Trophoblast cell (in vitro differentiated cells and primary cell): ENCODE results near the gene LRRC74B.
"Not testable (repeated sequence)": the region's sequence is repeated elsewhere in the genome, so short reads cannot be mapped to it uniquely, and the experiment has no call there.

Experiments used
- DNase-seq, 2 donors: peaks; one replicate each; pipeline ENCODE4 v3.0.0-alpha.2; 2016
- H2AFZ ChIP-seq: 2 replicates; pipeline ENCODE4 v1.6.1; 2013; ENCODE audit warnings: low read length, moderate library complexity, mild to moderate bottlenecking; ENCODE audit not compliant: insufficient read depth, poor library complexity
- H2AK5ac ChIP-seq: 2 replicates; pipeline ENCODE4 v1.6.1; 2013; ENCODE audit warnings: mild to moderate bottlenecking, low read length
- H2BK120ac ChIP-seq: 2 replicates; pipeline ENCODE4 v1.6.1; 2013; ENCODE audit warnings: low read length, mild to moderate bottlenecking, moderate library complexity; ENCODE audit not compliant: insufficient read depth, poor library complexity
- H2BK12ac ChIP-seq: 2 replicates; pipeline ENCODE4 v1.6.1; 2013; ENCODE audit warnings: mild to moderate bottlenecking, low read length, moderate library complexity
- H2BK5ac ChIP-seq: 2 replicates; pipeline ENCODE4 v1.6.1; 2013; ENCODE audit warnings: low read length, low read depth, moderate library complexity, mild to moderate bottlenecking; ENCODE audit not compliant: poor library complexity
- H3K14ac ChIP-seq: 2 replicates; pipeline ENCODE4 v1.6.1; 2013; ENCODE audit warnings: mild to moderate bottlenecking, low read length
- H3K18ac ChIP-seq: 2 replicates; pipeline ENCODE4 v1.6.1; 2013; ENCODE audit warnings: mild to moderate bottlenecking, low read length
- H3K23ac ChIP-seq: 2 replicates; pipeline ENCODE4 v1.6.1; 2013; ENCODE audit warnings: low read length
- H3K27ac ChIP-seq: 2 replicates; pipeline ENCODE4 v1.5.1; 2013; ENCODE audit warnings: low read depth, mild to moderate bottlenecking, inconsistent platforms, low read length, moderate library complexity
- H3K27me3 ChIP-seq: 2 replicates; pipeline ENCODE4 v1.6.1; 2013; ENCODE audit warnings: inconsistent platforms, mild to moderate bottlenecking, low read length, moderate library complexity; ENCODE audit not compliant: insufficient read depth
- H3K36me3 ChIP-seq, 2 experiments: 1 replicate in 1 of 2; 2 replicates in 1 of 2; pipeline ENCODE4 v1.6.1; 2013; ENCODE audit warnings: low read length in 2 of 2, mild to moderate bottlenecking in 2 of 2, moderate library complexity in 1 of 2; ENCODE audit not compliant: insufficient read depth in 2 of 2, control insufficient read depth in 1 of 2
- H3K4ac ChIP-seq: 2 replicates; pipeline ENCODE4 v1.6.1; 2013; ENCODE audit warnings: low read depth, mild to moderate bottlenecking, low read length, moderate library complexity
- H3K4me1 ChIP-seq, 2 experiments: 1 replicate in 1 of 2; 2 replicates in 1 of 2; pipeline ENCODE4 v1.6.1; 2013; ENCODE audit warnings: low read length in 2 of 2, mild to moderate bottlenecking in 2 of 2, moderate library complexity in 1 of 2; ENCODE audit not compliant: insufficient read depth in 2 of 2, control insufficient read depth in 1 of 2
- H3K4me2 ChIP-seq: 2 replicates; pipeline ENCODE4 v1.6.1; 2013; ENCODE audit warnings: inconsistent platforms, mild to moderate bottlenecking, low read length, moderate library complexity
- H3K4me3 ChIP-seq: 2 replicates; pipeline ENCODE4 v1.5.1; 2013; ENCODE audit warnings: mild to moderate bottlenecking, low read depth, low read length, inconsistent platforms
- H3K79me1 ChIP-seq: one replicate; pipeline ENCODE4 v1.6.1; 2013; ENCODE audit warnings: low read length
- H3K79me2 ChIP-seq: 2 replicates; pipeline ENCODE4 v1.6.1; 2013; ENCODE audit warnings: low read length, mild to moderate bottlenecking; ENCODE audit not compliant: control insufficient read depth, insufficient read depth, poor library complexity
- H3K9ac ChIP-seq: 2 replicates; pipeline ENCODE4 v1.6.1; 2013; ENCODE audit warnings: mild to moderate bottlenecking, low read length
- H3K9me3 ChIP-seq: 2 replicates; pipeline ENCODE4 v1.6.1; 2013; ENCODE audit warnings: low read depth, mild to moderate bottlenecking, control low read depth, inconsistent platforms, low read length; ENCODE audit not compliant: insufficient read depth
- H4K12ac ChIP-seq: 2 replicates; pipeline ENCODE4 v1.6.1; 2013; ENCODE audit warnings: low read depth, mild to moderate bottlenecking, low read length, moderate library complexity
- H4K8ac ChIP-seq: 2 replicates; pipeline ENCODE4 v1.6.1; 2013; ENCODE audit warnings: low read depth, mild to moderate bottlenecking, low read length, moderate library complexity
- H4K91ac ChIP-seq: one replicate; pipeline ENCODE4 v1.6.1; 2013; ENCODE audit warnings: low read depth, mild to moderate bottlenecking, low read length, moderate library complexity
- WGBS: extraction: QIAGEN DNeasy Blood & Tissue Kit; methylation state at CpG from one replicate; pipeline ENCODE4 v1.1.7; 2013; ENCODE audit warnings: missing lambda C conversion rate; ENCODE audit not compliant: insufficient read length, insufficient coverage; ENCODE audit errors: extremely low coverage; 5-methylcytosine and 5-hydroxymethylcytosine counted together

LRRC74B gene

DNA sequence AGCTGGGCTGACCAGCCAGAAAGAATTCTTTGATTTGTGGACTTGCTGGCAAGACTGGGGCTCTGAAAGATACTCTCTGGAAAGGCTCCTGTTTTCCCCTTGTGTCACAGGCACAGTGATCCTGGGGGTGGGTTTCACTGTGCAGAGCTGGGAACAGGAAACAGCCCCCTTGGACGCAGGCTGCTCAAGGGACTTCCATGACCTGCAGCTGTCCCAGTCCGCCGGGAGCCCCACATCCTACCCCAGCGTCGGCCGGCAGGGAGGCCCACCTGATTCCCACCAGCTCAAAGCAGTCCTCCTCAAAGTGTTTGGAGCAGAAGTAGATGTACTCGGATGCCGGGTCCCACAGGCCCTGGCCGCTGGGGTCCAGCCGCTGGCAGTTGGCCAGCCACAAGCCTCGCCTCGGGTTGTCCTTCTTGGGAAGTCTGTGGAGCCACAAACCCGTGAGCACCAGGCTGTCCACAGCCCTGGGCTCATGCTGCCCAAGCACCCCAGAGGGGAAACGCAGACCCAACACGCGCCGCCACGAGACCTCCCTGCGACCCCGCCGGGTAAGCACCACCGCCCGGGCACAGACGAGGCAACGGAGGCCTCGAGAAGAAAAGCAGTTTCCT is 44.7 kb upstream of the LRRC74B start:
- DNase-seq: no peak
- H2AK5ac ChIP-seq: peak overlapping the region; percentile 22
- peaks cover 35 to 36% of the 10 kb centered on the region in 2 experiments for H3K36me3 ChIP-seq
- H3K79me1 ChIP-seq: peaks cover 17% of the 10 kb centered on the region
- peak overlapping the region; percentile 68 for H3K18ac ChIP-seq
- peak overlapping the region; percentile 96 for H3K27ac ChIP-seq
- H4K8ac ChIP-seq: peak overlapping the region; percentile 76
- H3K4ac ChIP-seq: peak overlapping the region; percentile 39
- no CpG with 5 or more reads among the region's 26 CpGs for WGBS
- H3K4me3 ChIP-seq: peak overlapping the region; percentile 87
- H3K4me1 ChIP-seq: peaks cover 14 to 20% of the 10 kb centered on the region in 2 experiments
- peak overlapping the region; percentile 88 for H4K12ac ChIP-seq
- no peaks in the 10 kb centered on the region for H3K9me3 ChIP-seq
- peak overlapping the region; percentile 38 for H2AFZ ChIP-seq
- H3K23ac ChIP-seq: no peak overlapping the region
- peaks cover 15% of the 10 kb centered on the region for H3K79me2 ChIP-seq
- H2BK5ac ChIP-seq: peak overlapping the region; percentile 3
- peak overlapping the region; percentile 88 for H3K4me2 ChIP-seq
- peak overlapping the region; percentile 83 for H3K9ac ChIP-seq
- peak overlapping the region; percentile 78 for H4K91ac ChIP-seq
- H2BK120ac ChIP-seq: peak overlapping the region; percentile 5
- peak overlapping the region; percentile 5 for H2BK12ac ChIP-seq
- H3K14ac ChIP-seq: peak overlapping the region; percentile 63
- H3K27me3 ChIP-seq: no peaks in the 10 kb centered on the region

DNA sequence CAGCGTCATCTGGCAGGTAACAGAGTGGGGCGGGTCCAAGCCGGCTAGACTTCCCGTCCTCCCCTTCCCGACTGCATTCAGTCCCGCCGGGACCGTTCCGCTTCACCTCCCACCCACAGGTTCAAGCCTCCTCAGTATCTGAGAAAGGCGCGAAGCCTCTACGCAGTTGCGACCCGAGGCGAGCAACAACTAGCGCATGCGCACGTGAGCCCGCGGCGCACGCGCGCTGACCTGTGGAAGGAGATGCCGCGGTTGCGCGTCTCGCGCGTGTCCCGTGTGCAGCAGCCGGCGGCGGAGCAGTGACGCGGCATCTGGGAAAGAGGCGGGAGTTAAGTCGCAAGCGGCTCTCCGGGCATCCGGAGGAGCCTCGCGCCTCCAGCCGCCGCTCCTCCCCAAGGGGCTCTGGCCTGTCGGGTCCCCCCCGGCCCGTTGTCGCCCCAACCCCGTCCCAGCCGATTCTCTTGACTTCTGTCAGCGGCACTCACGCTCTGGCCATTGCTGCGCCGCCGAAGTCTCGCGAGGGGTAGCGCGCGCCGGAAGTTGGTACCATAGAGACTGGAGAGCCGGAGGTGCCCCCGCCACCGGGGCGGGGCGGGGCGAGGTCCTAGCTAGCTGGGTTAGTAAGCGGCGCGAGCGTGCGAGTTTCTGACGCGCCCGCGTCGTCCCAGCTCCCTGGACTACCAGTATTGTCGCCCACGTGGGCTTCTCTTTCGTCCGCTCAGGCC is 44.0 kb upstream of the LRRC74B start, which contains the start of gene THAP7:
Gene THAP7, minus strand, starts transcription at position 518 of the 725 bp plus-strand sequence. Its CDS starts 207 bp downstream, at position 311.
- Histone ChIP-seq H3K27me3 (no peaks in the 10 kb centered on the region), H3K4ac (peak within 1 kb of the TSS; percentile 55), H2BK12ac (peak within 1 kb of the TSS; percentile 45), H3K4me3 (peak within 1 kb of the TSS; percentile 87), H3K27ac (peak within 1 kb of the TSS; percentile 96), H3K9ac (peak within 1 kb of the TSS; percentile 91), H4K12ac (peak within 1 kb of the TSS; percentile 98), H2AK5ac (peak within 1 kb of the TSS; percentile 85), H3K79me1 (peaks cover 17% of the 10 kb centered on the region), H3K4me1 (peaks cover 14 to 20% of the 10 kb centered on the region in 2 experiments), H2BK120ac (peak within 1 kb of the TSS; percentile 73), H3K4me2 (peak within 1 kb of the TSS; percentile 88), H2AFZ (peak within 1 kb of the TSS; percentile 73), H3K79me2 (peaks cover 15% of the 10 kb centered on the region), H3K18ac (peak within 1 kb of the TSS; percentile 90), H3K14ac (peak within 1 kb of the TSS; percentile 99), H4K8ac (peak within 1 kb of the TSS; percentile 99), H3K36me3 (peaks cover 29 to 30% of the 10 kb centered on the region in 2 experiments), H3K9me3 (no peaks in the 10 kb centered on the region), H4K91ac (peak within 1 kb of the TSS; percentile 96), H3K23ac (no peak within 1 kb of the TSS), H2BK5ac (peak within 1 kb of the TSS; percentile 90)
- DNase-seq: peak; percentile 97 to 99
- no CpG with 5 or more reads among the region's 83 CpGs for WGBS

DNA sequence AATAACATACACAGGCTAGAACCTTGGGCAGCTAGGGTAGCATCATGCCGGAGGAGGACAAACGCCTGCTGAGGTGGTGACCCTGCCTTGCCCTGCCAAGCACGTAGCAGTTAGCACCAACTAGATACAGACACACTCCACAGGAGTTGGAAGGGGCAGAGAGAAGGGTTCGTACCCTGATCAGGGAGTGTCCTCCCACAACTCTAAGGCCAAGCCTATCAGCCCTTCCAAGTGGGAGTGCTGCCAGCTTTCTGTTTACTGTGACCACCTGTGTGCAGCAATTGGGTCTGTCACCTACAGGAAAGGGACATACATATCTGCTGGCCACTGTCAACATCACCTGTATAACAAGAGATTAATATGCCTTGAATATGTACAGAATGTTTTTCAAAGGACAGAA is 42.0 kb upstream of the LRRC74B start:
- Histone ChIP-seq H2AFZ (no peak overlapping the region), H2BK12ac (no peak overlapping the region), H4K12ac (no peak overlapping the region), H3K27me3 (no peaks in the 10 kb centered on the region), H3K9me3 (no peaks in the 10 kb centered on the region), H3K27ac (no peak overlapping the region), H4K8ac (no peak overlapping the region), H3K79me1 (peaks cover 17% of the 10 kb centered on the region), H3K9ac (no peak overlapping the region), H2BK5ac (no peak overlapping the region), H2BK120ac (no peak overlapping the region), H3K4me3 (no peak overlapping the region), H3K23ac (no peak overlapping the region), H4K91ac (no peak overlapping the region), H3K4ac (no peak overlapping the region), H3K18ac (no peak overlapping the region), H3K36me3 (peaks cover 15 to 17% of the 10 kb centered on the region in 2 experiments), H3K4me2 (no peak overlapping the region), H2AK5ac (no peak overlapping the region), H3K4me1 (peaks cover 14 to 20% of the 10 kb centered on the region in 2 experiments), H3K14ac (no peak overlapping the region), H3K79me2 (peaks cover 15% of the 10 kb centered on the region)
- no peak for DNase-seq
- WGBS: no CpG with 5 or more reads among the region's 4 CpGs

DNA sequence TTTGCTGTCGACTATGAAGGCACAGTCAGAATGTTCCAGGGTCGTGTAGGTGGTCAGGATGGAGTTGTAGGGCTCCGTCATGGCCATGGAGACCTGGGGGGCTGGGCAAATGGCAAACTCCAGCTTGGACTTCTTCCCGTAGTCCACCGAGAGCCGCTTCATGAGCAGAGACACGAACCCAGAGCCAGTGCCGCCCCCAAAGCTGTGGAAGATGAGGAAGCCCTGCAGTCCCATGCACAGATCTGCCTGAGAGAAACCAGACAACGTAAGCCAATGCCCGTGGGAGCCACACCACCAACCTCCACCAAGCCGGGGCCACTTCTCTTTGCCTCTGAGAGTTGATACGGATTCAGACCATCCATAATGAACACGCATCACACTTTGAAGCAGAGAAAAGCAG is 36.5 kb upstream of the LRRC74B start:
- not testable (repeated sequence) for H3K4me2 ChIP-seq, H3K9me3 ChIP-seq, H3K4me3 ChIP-seq, H3K18ac ChIP-seq, H3K79me1 ChIP-seq, H3K23ac ChIP-seq, H4K12ac ChIP-seq, H2BK120ac ChIP-seq, H4K8ac ChIP-seq, H2BK5ac ChIP-seq, H3K36me3 ChIP-seq, H3K14ac ChIP-seq, H3K4ac ChIP-seq, H3K27me3 ChIP-seq, H2AFZ ChIP-seq, H3K79me2 ChIP-seq, DNase-seq, H3K4me1 ChIP-seq, H3K27ac ChIP-seq, H2AK5ac ChIP-seq, H4K91ac ChIP-seq, H3K9ac ChIP-seq, H2BK12ac ChIP-seq
- no CpG with 5 or more reads among the region's 13 CpGs for WGBS
